ENCODE measurements around the gene UBN1.
A peak's percentile ranks its signal among the peaks of the same experiment; 100 is the strongest.

Gene UBN1

GRCh38 chr16:4832698-4833343, 14.5 kb upstream of the UBN1 start:
- peak; percentile 35 for DNase-seq (ENCODE audit: low read depth)
- no peak for TF ChIP-seq CTCF (IDR thresholded peaks at IDR 0.05; ENCODE audit: control insufficient read depth, extremely low read depth, insufficient read depth)
- no peak overlapping the region for H3K4me3 ChIP-seq (ENCODE audit: low read depth, low read length)

GRCh38 chr16:4833584-4833983, 13.7 kb upstream of the UBN1 start:
- DNase-seq (ENCODE audit: low read depth), result no peak
- no peak overlapping the region for H3K4me3 ChIP-seq (ENCODE audit: low read depth, low read length)
- TF ChIP-seq CTCF (IDR thresholded peaks at IDR 0.05; ENCODE audit: control insufficient read depth, extremely low read depth, insufficient read depth), result no peak

GRCh38 chr16:4836727-4837126, 10.6 kb upstream of the UBN1 start:
- TF ChIP-seq CTCF (IDR thresholded peaks at IDR 0.05; ENCODE audit: control insufficient read depth, extremely low read depth, insufficient read depth), result no peak
- no peak for DNase-seq (ENCODE audit: low read depth)
- H3K4me3 ChIP-seq (ENCODE audit: low read depth, low read length), result no peak overlapping the region

- TF ChIP-seq CTCF (IDR thresholded peaks at IDR 0.05; ENCODE audit: control insufficient read depth, extremely low read depth, insufficient read depth), result no peak
- H3K4me3 ChIP-seq (ENCODE audit: low read depth, low read length), result no peak overlapping the region
- DNase-seq (ENCODE audit: low read depth), result no peak
Measured at GRCh38 chr16:4837733-4838501, 9.4 kb upstream of the UBN1 start.

GRCh38 chr16:4839942-4840341, 7.3 kb upstream of the UBN1 start:
- H3K4me3 ChIP-seq (ENCODE audit: low read depth, low read length), result no peak overlapping the region
- no peak for DNase-seq (ENCODE audit: low read depth)
- no peak for TF ChIP-seq CTCF (IDR thresholded peaks at IDR 0.05; ENCODE audit: control insufficient read depth, extremely low read depth, insufficient read depth)

- no peak overlapping the region for H3K4me3 ChIP-seq (ENCODE audit: low read depth, low read length)
- TF ChIP-seq CTCF (IDR thresholded peaks at IDR 0.05; ENCODE audit: control insufficient read depth, extremely low read depth, insufficient read depth), result no peak
- DNase-seq (ENCODE audit: low read depth), result no peak
Measured at GRCh38 chr16:4840984-4841383, 6.3 kb upstream of the UBN1 start.
